ENCODE measurements around the gene KRTAP4-16.
"Not testable (repeated sequence)": the region's sequence is repeated elsewhere in the genome, so short reads cannot be mapped to it uniquely, and the experiment has no call there.

The KRTAP4-16 gene

GRCh38 chr17:41144846-41145245 is 42.8 kb upstream of the KRTAP4-16 start:
- no peak overlapping the region for H3K4me3 ChIP-seq (ENCODE audit: low read depth, low read length)
- TF ChIP-seq, protein P1, sequence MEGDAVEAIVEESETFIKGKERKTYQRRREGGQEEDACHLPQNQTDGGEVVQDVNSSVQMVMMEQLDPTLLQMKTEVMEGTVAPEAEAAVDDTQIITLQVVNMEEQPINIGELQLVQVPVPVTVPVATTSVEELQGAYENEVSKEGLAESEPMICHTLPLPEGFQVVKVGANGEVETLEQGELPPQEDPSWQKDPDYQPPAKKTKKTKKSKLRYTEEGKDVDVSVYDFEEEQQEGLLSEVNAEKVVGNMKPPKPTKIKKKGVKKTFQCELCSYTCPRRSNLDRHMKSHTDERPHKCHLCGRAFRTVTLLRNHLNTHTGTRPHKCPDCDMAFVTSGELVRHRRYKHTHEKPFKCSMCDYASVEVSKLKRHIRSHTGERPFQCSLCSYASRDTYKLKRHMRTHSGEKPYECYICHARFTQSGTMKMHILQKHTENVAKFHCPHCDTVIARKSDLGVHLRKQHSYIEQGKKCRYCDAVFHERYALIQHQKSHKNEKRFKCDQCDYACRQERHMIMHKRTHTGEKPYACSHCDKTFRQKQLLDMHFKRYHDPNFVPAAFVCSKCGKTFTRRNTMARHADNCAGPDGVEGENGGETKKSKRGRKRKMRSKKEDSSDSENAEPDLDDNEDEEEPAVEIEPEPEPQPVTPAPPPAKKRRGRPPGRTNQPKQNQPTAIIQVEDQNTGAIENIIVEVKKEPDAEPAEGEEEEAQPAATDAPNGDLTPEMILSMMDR (IDR thresholded peaks at IDR 0.05; ENCODE audit: borderline replicate concordance, insufficient read depth, low read depth, low read length): no peak

DNA sequence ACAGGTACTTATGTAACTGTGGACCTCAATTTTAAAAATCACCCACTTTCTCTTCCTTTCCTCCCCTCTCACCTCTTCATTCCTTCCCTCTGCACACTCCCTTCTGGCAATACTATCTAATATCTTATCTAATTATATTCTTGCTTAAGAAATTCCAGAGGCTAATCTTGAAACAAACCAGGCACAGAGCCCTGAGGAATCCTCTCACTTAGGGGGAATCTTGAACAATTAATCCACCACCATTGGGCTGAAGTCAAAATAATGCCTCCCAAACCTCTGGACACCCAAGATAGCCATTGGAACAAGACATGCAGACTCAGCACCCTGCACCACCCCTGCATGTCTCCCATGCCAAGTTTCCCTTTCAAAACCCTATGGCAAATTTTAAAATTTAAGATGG is 39.4 kb upstream of the KRTAP4-16 start:
- H3K4me3 ChIP-seq (ENCODE audit: low read depth, low read length): no peak overlapping the region
- TF ChIP-seq, protein P1 (IDR thresholded peaks at IDR 0.05; ENCODE audit: borderline replicate concordance, insufficient read depth, low read depth, low read length): no peak

DNA sequence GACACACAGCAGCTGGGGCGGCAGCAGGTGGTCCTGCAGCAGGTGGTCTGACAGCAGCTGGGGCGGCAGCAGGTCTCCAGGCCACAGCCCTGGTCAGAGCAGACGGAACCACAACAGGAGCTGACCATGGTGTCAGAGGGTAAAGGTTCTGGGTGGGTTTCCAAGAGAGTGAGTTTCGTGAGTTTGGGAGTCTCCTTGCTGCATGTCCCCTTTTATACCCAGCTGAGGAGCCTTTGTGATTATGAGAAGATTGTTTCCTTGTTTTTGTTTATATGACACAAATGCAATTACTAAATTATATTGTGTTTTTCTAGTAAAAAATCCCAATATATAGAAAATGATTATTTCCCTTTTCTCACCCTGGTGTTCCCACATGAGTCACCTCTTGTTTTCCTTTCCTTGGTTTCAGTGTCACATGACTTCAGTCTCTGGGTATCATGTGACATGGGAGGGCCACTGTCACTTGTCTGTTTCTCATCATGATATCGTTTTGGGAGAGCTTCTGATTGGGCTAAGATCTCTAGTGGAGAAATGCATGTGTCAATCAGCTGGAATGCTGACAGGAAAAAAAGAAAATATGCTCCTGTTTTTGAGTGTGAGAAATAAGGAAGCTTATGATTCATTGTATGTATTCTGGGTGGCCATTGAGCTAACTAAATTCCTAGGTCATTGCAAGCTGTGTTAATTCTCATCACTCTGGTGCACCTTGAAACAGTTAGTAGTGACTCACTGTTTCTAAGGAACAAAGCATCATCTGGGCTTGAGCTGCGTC is 38.5 kb upstream of the KRTAP4-16 start, which contains the start of gene KRTAP4-6:
KRTAP4-6 (minus strand) TSS at position 185 of the 772 bp plus-strand sequence; CDS start at position 128, 57 bp downstream.
- H3K4me3 ChIP-seq (ENCODE audit: low read depth, low read length): no peak within 1 kb of the TSS
- TF ChIP-seq, protein P1 (IDR thresholded peaks at IDR 0.05; ENCODE audit: borderline replicate concordance, insufficient read depth, low read depth, low read length): no peak

DNA sequence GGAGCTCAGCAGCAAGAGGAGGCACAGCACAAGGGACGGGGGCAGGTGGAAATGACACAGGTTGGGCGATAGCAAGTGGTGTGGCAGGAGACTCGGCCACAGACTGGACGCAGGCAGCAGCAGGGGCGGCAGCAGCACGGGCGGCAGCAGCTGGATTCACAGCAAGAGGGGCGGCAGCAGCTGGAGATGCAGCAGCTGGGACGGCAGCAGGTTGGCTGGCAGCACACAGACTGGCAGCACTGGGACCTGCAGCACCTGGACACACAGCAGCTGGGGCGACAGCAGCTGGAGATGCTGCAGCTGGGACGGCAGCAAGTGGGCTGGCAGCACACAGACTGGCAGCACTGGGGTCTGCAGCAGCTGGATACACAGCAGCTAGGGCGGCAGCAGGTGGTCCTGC is 37.9 kb upstream of the KRTAP4-16 start:
- H3K4me3 ChIP-seq (ENCODE audit: low read depth, low read length): not testable (repeated sequence)

GRCh38 chr17:41133880-41134735 is 32.1 kb upstream of the KRTAP4-16 start:
- H3K4me3 ChIP-seq (ENCODE audit: low read depth, low read length): no peak overlapping the region
- TF ChIP-seq, protein P1 (IDR thresholded peaks at IDR 0.05; ENCODE audit: borderline replicate concordance, insufficient read depth, low read depth, low read length): no peak

DNA sequence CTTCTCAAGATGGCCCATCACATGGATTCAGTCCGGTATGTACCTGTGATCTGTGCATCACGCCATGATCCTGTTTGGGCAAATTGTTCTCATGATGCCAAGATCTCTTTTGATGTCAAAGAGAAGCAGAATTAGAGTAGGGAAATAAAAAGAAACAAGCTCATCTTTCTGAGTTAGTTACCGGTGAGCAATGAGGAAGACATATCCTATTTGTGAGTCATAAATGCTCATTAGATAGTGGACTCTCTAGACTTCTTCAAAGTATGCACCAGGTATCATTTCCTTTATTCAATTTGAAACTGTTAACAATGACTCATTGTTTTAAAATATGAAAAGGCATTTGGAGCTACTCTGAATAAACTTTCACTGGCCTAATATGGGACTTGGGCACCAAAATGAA is 30.0 kb upstream of the KRTAP4-16 start:
- no peak overlapping the region for H3K4me3 ChIP-seq (ENCODE audit: low read depth, low read length)
- TF ChIP-seq, protein P1 (IDR thresholded peaks at IDR 0.05; ENCODE audit: borderline replicate concordance, insufficient read depth, low read depth, low read length): no peak

- TF ChIP-seq, protein P1 (IDR thresholded peaks at IDR 0.05; ENCODE audit: borderline replicate concordance, insufficient read depth, low read depth, low read length): no peak
- H3K4me3 ChIP-seq (ENCODE audit: low read depth, low read length): no peak overlapping the region
These were observed 25.4 kb upstream of the KRTAP4-16 start for GRCh38 chr17:41127371-41127770.
